ENCODE results near the gene ERICH6.

DNA sequence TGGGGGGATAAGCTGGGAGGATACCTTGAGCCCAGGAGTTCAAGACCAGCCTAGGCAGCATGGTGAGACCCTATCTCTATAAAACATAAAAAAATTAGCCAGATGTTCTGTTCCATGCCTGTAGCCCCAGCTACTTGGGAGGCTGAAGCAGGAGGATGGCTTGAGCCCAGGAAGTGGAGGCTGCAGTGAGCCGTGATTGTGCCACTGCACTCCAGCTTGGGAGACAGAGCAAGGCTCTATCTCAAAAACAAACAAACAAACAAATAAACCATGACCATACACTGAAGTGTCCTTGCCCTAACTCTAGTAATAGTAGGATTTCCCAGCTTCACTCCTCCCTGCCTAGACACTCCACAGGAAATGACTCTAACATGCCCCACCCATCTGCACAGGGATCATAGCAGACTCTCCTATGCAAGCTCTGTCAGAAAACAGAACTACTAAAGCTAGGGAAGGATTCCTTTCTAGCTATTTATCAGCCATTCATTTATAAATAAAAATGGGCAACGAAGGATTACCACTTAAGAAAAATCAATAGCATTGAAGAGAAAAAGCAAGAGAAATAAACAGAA lies 4.6 kb downstream of the ERICH6 start:
- TF ChIP-seq NFRKB (IDR thresholded peaks at IDR 0.05): no peak
- TF ChIP-seq ARNT (IDR thresholded peaks at IDR 0.05): no peak
- TF ChIP-seq ELF4 (IDR thresholded peaks at IDR 0.05): no peak
- no peak for TF ChIP-seq TARDBP (IDR thresholded peaks at IDR 0.05)
- TF ChIP-seq L3MBTL2 (conservative IDR thresholded peaks at IDR 0.05): no peak
